Measurements from ENCODE around the gene ARL5A. TPM values are rescaled to one million over a fixed set of nuclear protein-coding genes. Genes with fewer than 3 reads are reported as not detected.
"Not testable (repeated sequence)": the region's sequence is repeated elsewhere in the genome, so short reads cannot be mapped to it uniquely, and the experiment has no call there.

Gene ARL5A
- total RNA-seq, 6 experiments from 2014 or later = 20.0 to 33.3 (median 22.4) TPM

GRCh38 chr2:151796774-151797173 lies 31.4 kb downstream of the ARL5A start:
- no peaks in the 10 kb centered on the region for H3K9me3 ChIP-seq
- intact Hi-C loops (cut with DNase I) = no loop called here
- no peak for TF ChIP-seq CTCF (IDR thresholded peaks at IDR 0.05)
- no peak for TF ChIP-seq POLR2A (IDR thresholded peaks at IDR 0.05)
- H3K36me3 ChIP-seq = no peaks in the 10 kb centered on the region
- no peaks in the 10 kb centered on the region for H3K27me3 ChIP-seq
- WGBS (ENCODE audit: insufficient coverage, low coverage, low lambda C conversion rate, missing lambda C conversion rate) = 94% methylated on average over 2 of the region's 2 CpGs
- DNase-seq = no peak
- no peak overlapping the region for H3K27ac ChIP-seq
- no peak for ATAC-seq
- H3K4me3 ChIP-seq = no peak overlapping the region
- no peaks in the 10 kb centered on the region for H3K4me1 ChIP-seq

- Histone ChIP-seq H3K36me3 (no peaks in the 10 kb centered on the region), H3K9me3 (no peaks in the 10 kb centered on the region), H3K4me1 (no peaks in the 10 kb centered on the region), H3K27me3 (no peaks in the 10 kb centered on the region), H3K4me3 (no peak overlapping the region), H3K27ac (no peak overlapping the region)
- DNase-seq (no peak), ATAC-seq (no peak)
- intact Hi-C loops (cut with DNase I) = no loop called here
- TF ChIP-seq CTCF (IDR thresholded peaks at IDR 0.05) = no peak
- no peak for TF ChIP-seq POLR2A (IDR thresholded peaks at IDR 0.05)
- WGBS (ENCODE audit: insufficient coverage, low coverage, low lambda C conversion rate, missing lambda C conversion rate) = 65% methylated on average over 4 of the region's 4 CpGs
These were observed 32.5 kb downstream of the ARL5A start for GRCh38 chr2:151795646-151796240.

- intact Hi-C loops (cut with DNase I); ATAC-seq; H3K27ac ChIP-seq; H3K27me3 ChIP-seq; DNase-seq; H3K4me3 ChIP-seq; H3K9me3 ChIP-seq; H3K4me1 ChIP-seq; H3K36me3 ChIP-seq: not testable (repeated sequence)
- 100% methylated on average over 3 of the region's 6 CpGs for WGBS (ENCODE audit: insufficient coverage, low coverage, low lambda C conversion rate, missing lambda C conversion rate)
These were observed 33.8 kb downstream of the ARL5A start for GRCh38 chr2:151794422-151794821.

- Histone ChIP-seq H3K27ac (no peak overlapping the region), H3K36me3 (no peaks in the 10 kb centered on the region), H3K27me3 (no peaks in the 10 kb centered on the region), H3K9me3 (no peaks in the 10 kb centered on the region), H3K4me1 (no peaks in the 10 kb centered on the region), H3K4me3 (no peak overlapping the region)
- DNase-seq (no peak), ATAC-seq (no peak)
- intact Hi-C loops (cut with DNase I) = no loop called here
- TF ChIP-seq CTCF (IDR thresholded peaks at IDR 0.05) = no peak
- no peak for TF ChIP-seq POLR2A (IDR thresholded peaks at IDR 0.05)
- WGBS (ENCODE audit: insufficient coverage, low coverage, low lambda C conversion rate, missing lambda C conversion rate) = 87% methylated on average over 3 of the region's 3 CpGs
These were observed 35.1 kb downstream of the ARL5A start for GRCh38 chr2:151793123-151793522.

- no peaks in the 10 kb centered on the region for H3K9me3 ChIP-seq
- DNase-seq = no peak
- no peaks in the 10 kb centered on the region for H3K4me1 ChIP-seq
- 94% methylated on average over 4 of the region's 4 CpGs for WGBS (ENCODE audit: insufficient coverage, low coverage, low lambda C conversion rate, missing lambda C conversion rate)
- H3K36me3 ChIP-seq = no peaks in the 10 kb centered on the region
- TF ChIP-seq POLR2A (IDR thresholded peaks at IDR 0.05) (no peak), CTCF (IDR thresholded peaks at IDR 0.05) (peak in 1 of 4 donors; percentile 3)
- no peak overlapping the region for H3K4me3 ChIP-seq
- H3K27ac ChIP-seq = no peak overlapping the region
- no peaks in the 10 kb centered on the region for H3K27me3 ChIP-seq
- ATAC-seq = no peak
- intact Hi-C loops (cut with DNase I) = no loop called here
These were observed 35.6 kb downstream of the ARL5A start for GRCh38 chr2:151792589-151792988.
